WTC11 (cell line): ENCODE measurements around the gene HMCN1. TPM values are rescaled to one million over a fixed set of nuclear protein-coding genes. Genes with fewer than 3 reads are reported as not detected.

ENCODE experiments used
- ATAC-seq: fragments of 200-7000 bp; cut with Tn5 transposase; 2 replicates; pipeline ENCODE4 v1.10.0; 2021; ENCODE audit warnings: mild to moderate bottlenecking, moderate library complexity
- CTCF ChIA-PET: fragments of 300-600 bp; sonication (Branson Sonifier 250); formaldehyde crosslinking; loops from one replicate; lab custom pipeline; 2021; ENCODE audit warnings: antibody characterized with exemption; lab: Charles Lee
- POLR2A ChIA-PET: fragments of 350-600 bp; sonication (Branson Sonifier 250); formaldehyde crosslinking; loops from one replicate; lab custom pipeline; 2021; ENCODE audit warnings: antibody characterized with exemption; lab: Charles Lee
- DNase-seq: peaks from one replicate; pipeline ENCODE4 v3.0.0; 2021; ENCODE audit warnings: low spot score
- H3K27ac Mint-ChIP-seq: 2 replicates; pipeline ENCODE4 v1.8.0; 2021; ENCODE audit warnings: mixed read lengths
- H3K27me3 Mint-ChIP-seq: 2 replicates; pipeline ENCODE4 v1.8.0; 2021; ENCODE audit warnings: low read depth, mild to moderate bottlenecking, moderate library complexity, mixed read lengths
- H3K36me3 Mint-ChIP-seq: 2 replicates; pipeline ENCODE4 v1.8.0; 2021; ENCODE audit warnings: mixed read lengths
- H3K4me1 Mint-ChIP-seq: 2 replicates; pipeline ENCODE4 v1.8.0; 2022; ENCODE audit warnings: mixed read lengths
- H3K4me3 Mint-ChIP-seq: 2 replicates; pipeline ENCODE4 v1.8.0; 2021; ENCODE audit warnings: mild to moderate bottlenecking, moderate library complexity, mixed read lengths
- H3K9me3 Mint-ChIP-seq: 2 replicates; pipeline ENCODE4 v1.8.0; 2021; ENCODE audit warnings: mixed read lengths
- CREM ChIP-seq: sonication (generic); formaldehyde crosslinking; IDR thresholded peaks from 2 replicates; pipeline ENCODE4 v1.8.1; 2022; ENCODE audit warnings: mild to moderate bottlenecking, missing genetic modification reagents, moderate library complexity
- ELF4 ChIP-seq: sonication (generic); formaldehyde crosslinking; IDR thresholded peaks from 2 replicates; pipeline ENCODE4 v1.8.1; 2022; ENCODE audit warnings: low read depth, mild to moderate bottlenecking, moderate library complexity, missing genetic modification reagents
- EMX1 ChIP-seq: fragments of 250-450 bp; sonication (Bioruptor Pico); IDR thresholded peaks from 2 replicates; pipeline ENCODE4 v1.8.0; 2021; ENCODE audit warnings: mild to moderate bottlenecking
- ESRRA ChIP-seq: sonication (generic); formaldehyde crosslinking; IDR thresholded peaks from 2 replicates; pipeline ENCODE4 v1.8.1; 2022; ENCODE audit warnings: mild to moderate bottlenecking, missing genetic modification reagents, borderline replicate concordance
- HMGA2 ChIP-seq: fragments of 250-450 bp; sonication (Bioruptor Pico); IDR thresholded peaks from 2 replicates; pipeline ENCODE4 v1.4.0; 2021; ENCODE audit warnings: mild to moderate bottlenecking, moderate library complexity
- NFE2L1 ChIP-seq: sonication (generic); formaldehyde crosslinking; IDR thresholded peaks from 2 replicates; pipeline ENCODE4 v1.8.1; 2023; ENCODE audit warnings: missing genetic modification reagents
- NR3C1 ChIP-seq: sonication (generic); formaldehyde crosslinking; conservative IDR thresholded peaks from 2 replicates; pipeline ENCODE4 v1.8.1; 2023; ENCODE audit warnings: low read depth, mild to moderate bottlenecking, missing genetic modification reagents
- RELA ChIP-seq: sonication (generic); formaldehyde crosslinking; IDR thresholded peaks from 2 replicates; pipeline ENCODE4 v1.8.1; 2022; ENCODE audit warnings: missing genetic modification reagents, mild to moderate bottlenecking, borderline replicate concordance
- RORB ChIP-seq: fragments of 250-450 bp; sonication (Bioruptor Pico); IDR thresholded peaks from 2 replicates; pipeline ENCODE4 v1.9.0; 2021; ENCODE audit warnings: mild to moderate bottlenecking
- SMAD3 ChIP-seq: sonication (generic); formaldehyde crosslinking; IDR thresholded peaks from 2 replicates; pipeline ENCODE4 v1.8.0; 2022; ENCODE audit warnings: missing genetic modification reagents, mild to moderate bottlenecking, borderline replicate concordance
- SP1 ChIP-seq: sonication (generic); formaldehyde crosslinking; conservative IDR thresholded peaks from 2 replicates; pipeline ENCODE4 v1.8.1; 2022; ENCODE audit warnings: missing genetic modification reagents
- ZNF138 ChIP-seq: sonication (generic); formaldehyde crosslinking; conservative IDR thresholded peaks from 2 replicates; pipeline ENCODE4 v1.8.1; 2022; ENCODE audit warnings: mild to moderate bottlenecking, moderate library complexity, missing genetic modification reagents
- ZNF396 ChIP-seq: fragments of 250-450 bp; sonication (Bioruptor Pico); IDR thresholded peaks from 2 replicates; pipeline ENCODE4 v1.8.0; 2021; ENCODE audit warnings: mild to moderate bottlenecking, moderate library complexity, borderline replicate concordance
- ZNF416 ChIP-seq: fragments of 250-450 bp; sonication (Bioruptor Pico); IDR thresholded peaks from 2 replicates; pipeline ENCODE4 v1.9.0; 2021; ENCODE audit warnings: mild to moderate bottlenecking, inconsistent platforms
- ZNF423 ChIP-seq: fragments of 250-450 bp; sonication (Bioruptor Pico); IDR thresholded peaks from 2 replicates; pipeline ENCODE4 v2.1.2; 2022; ENCODE audit warnings: mild to moderate bottlenecking, moderate library complexity
- total RNA-seq: library from RNA; stranded (reverse); gene quantifications from 3 replicates; pipeline ENCODE4 v1.2.3, GENCODE V29; 2021
- TF ChIP-seq, protein P1 (sequence below): sonication (generic); formaldehyde crosslinking; IDR thresholded peaks from 2 replicates; pipeline ENCODE4 v1.8.1; 2023; ENCODE audit warnings: mild to moderate bottlenecking, moderate library complexity, missing genetic modification reagents
- TF ChIP-seq, protein P2 (sequence below): sonication (generic); formaldehyde crosslinking; IDR thresholded peaks from 2 replicates; pipeline ENCODE4 v1.8.1; 2023; ENCODE audit warnings: mild to moderate bottlenecking, missing genetic modification reagents, moderate library complexity
- TF ChIP-seq, protein P3 (sequence below): sonication (generic); formaldehyde crosslinking; IDR thresholded peaks from 2 replicates; pipeline ENCODE4 v1.8.0; 2023; ENCODE audit warnings: missing genetic modification reagents
- TF ChIP-seq, protein P4 (sequence below): fragments of 250-450 bp; sonication (Bioruptor Pico); IDR thresholded peaks from 2 replicates; pipeline ENCODE4 v1.9.0; 2021; ENCODE audit warnings: mild to moderate bottlenecking, borderline replicate concordance
- TF ChIP-seq, protein P5 (sequence below): fragments of 250-450 bp; sonication (Bioruptor Pico); IDR thresholded peaks from 2 replicates; pipeline ENCODE4 v1.9.0; 2021; ENCODE audit warnings: moderate library complexity, mild to moderate bottlenecking, inconsistent platforms, borderline replicate concordance
- TF ChIP-seq, protein P6 (sequence below): sonication (generic); formaldehyde crosslinking; IDR thresholded peaks from 2 replicates; pipeline ENCODE4 v1.8.1; 2023; ENCODE audit warnings: mild to moderate bottlenecking, missing genetic modification reagents, moderate library complexity
- TF ChIP-seq, protein P7 (sequence below): fragments of 250-450 bp; sonication (Bioruptor Pico); IDR thresholded peaks from 2 replicates; pipeline ENCODE4 v2.1.2; 2022; ENCODE audit warnings: mild to moderate bottlenecking, moderate library complexity
- TF ChIP-seq, protein P8 (sequence below): sonication (generic); formaldehyde crosslinking; conservative IDR thresholded peaks from 2 replicates; pipeline ENCODE4 v1.8.1; 2023; ENCODE audit warnings: mild to moderate bottlenecking, low read depth, missing genetic modification reagents, moderate library complexity

The HMCN1 gene
- total RNA-seq, 1 experiment from 2014 or later, result 5.6 TPM

DNA sequence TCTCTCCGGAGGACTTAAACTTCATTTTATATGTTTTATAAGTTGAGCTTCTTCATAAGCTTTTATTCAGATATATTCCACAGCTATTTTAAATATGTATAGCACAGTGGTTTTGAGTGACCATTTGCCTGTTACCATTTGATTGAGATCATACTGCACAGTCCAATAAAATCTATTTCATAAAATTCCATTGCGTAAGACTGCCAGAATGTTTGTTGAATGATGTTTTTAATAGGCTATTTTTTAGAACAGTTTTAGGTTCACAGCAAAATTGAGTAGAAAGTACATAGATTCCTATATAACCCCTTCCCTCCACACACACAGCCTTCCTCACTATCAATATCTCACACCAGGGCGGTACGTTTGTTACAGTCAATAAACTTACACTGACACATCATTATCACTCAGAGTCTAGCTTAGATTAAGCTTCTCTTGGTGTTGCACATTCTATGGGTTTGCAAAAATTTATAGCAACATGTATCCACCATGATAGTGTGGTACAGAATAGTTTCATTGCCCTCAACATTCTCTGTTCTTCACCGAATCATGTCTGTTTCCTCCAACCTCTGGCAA lies 433.0 kb downstream of the HMCN1 start:
- POLR2A ChIA-PET, result no interaction called here
- no peak overlapping the region for H3K4me3 Mint-ChIP-seq
- no peak for TF ChIP-seq CREM
- no peak for TF ChIP-seq ZNF138 (CRISPR knock-in tag)
- TF ChIP-seq SP1 (CRISPR knock-in tag), result no peak
- TF ChIP-seq NR3C1 (CRISPR knock-in tag), result no peak
- no peak for TF ChIP-seq RORB (CRISPR knock-in tag)
- TF ChIP-seq, protein P1, sequence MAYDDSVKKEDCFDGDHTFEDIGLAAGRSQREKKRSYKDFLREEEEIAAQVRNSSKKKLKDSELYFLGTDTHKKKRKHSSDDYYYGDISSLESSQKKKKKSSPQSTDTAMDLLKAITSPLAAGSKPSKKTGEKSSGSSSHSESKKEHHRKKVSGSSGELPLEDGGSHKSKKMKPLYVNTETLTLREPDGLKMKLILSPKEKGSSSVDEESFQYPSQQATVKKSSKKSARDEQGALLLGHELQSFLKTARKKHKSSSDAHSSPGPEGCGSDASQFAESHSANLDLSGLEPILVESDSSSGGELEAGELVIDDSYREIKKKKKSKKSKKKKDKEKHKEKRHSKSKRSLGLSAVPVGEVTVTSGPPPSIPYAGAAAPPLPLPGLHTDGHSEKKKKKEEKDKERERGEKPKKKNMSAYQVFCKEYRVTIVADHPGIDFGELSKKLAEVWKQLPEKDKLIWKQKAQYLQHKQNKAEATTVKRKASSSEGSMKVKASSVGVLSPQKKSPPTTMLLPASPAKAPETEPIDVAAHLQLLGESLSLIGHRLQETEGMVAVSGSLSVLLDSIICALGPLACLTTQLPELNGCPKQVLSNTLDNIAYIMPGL (CRISPR knock-in tag), result no peak
- TF ChIP-seq, protein P2, sequence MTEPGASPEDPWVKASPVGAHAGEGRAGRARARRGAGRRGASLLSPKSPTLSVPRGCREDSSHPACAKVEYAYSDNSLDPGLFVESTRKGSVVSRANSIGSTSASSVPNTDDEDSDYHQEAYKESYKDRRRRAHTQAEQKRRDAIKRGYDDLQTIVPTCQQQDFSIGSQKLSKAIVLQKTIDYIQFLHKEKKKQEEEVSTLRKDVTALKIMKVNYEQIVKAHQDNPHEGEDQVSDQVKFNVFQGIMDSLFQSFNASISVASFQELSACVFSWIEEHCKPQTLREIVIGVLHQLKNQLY (CRISPR knock-in tag), result no peak
- TF ChIP-seq ESRRA, result no peak
- TF ChIP-seq RELA (CRISPR knock-in tag), result no peak
- TF ChIP-seq, protein P3, sequence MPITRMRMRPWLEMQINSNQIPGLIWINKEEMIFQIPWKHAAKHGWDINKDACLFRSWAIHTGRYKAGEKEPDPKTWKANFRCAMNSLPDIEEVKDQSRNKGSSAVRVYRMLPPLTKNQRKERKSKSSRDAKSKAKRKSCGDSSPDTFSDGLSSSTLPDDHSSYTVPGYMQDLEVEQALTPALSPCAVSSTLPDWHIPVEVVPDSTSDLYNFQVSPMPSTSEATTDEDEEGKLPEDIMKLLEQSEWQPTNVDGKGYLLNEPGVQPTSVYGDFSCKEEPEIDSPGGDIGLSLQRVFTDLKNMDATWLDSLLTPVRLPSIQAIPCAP (CRISPR knock-in tag), result no peak
- TF ChIP-seq ELF4 (CRISPR knock-in tag), result no peak
- TF ChIP-seq, protein P4, sequence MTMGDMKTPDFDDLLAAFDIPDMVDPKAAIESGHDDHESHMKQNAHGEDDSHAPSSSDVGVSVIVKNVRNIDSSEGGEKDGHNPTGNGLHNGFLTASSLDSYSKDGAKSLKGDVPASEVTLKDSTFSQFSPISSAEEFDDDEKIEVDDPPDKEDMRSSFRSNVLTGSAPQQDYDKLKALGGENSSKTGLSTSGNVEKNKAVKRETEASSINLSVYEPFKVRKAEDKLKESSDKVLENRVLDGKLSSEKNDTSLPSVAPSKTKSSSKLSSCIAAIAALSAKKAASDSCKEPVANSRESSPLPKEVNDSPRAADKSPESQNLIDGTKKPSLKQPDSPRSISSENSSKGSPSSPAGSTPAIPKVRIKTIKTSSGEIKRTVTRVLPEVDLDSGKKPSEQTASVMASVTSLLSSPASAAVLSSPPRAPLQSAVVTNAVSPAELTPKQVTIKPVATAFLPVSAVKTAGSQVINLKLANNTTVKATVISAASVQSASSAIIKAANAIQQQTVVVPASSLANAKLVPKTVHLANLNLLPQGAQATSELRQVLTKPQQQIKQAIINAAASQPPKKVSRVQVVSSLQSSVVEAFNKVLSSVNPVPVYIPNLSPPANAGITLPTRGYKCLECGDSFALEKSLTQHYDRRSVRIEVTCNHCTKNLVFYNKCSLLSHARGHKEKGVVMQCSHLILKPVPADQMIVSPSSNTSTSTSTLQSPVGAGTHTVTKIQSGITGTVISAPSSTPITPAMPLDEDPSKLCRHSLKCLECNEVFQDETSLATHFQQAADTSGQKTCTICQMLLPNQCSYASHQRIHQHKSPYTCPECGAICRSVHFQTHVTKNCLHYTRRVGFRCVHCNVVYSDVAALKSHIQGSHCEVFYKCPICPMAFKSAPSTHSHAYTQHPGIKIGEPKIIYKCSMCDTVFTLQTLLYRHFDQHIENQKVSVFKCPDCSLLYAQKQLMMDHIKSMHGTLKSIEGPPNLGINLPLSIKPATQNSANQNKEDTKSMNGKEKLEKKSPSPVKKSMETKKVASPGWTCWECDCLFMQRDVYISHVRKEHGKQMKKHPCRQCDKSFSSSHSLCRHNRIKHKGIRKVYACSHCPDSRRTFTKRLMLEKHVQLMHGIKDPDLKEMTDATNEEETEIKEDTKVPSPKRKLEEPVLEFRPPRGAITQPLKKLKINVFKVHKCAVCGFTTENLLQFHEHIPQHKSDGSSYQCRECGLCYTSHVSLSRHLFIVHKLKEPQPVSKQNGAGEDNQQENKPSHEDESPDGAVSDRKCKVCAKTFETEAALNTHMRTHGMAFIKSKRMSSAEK (CRISPR knock-in tag), result no peak
- TF ChIP-seq, protein P5, sequence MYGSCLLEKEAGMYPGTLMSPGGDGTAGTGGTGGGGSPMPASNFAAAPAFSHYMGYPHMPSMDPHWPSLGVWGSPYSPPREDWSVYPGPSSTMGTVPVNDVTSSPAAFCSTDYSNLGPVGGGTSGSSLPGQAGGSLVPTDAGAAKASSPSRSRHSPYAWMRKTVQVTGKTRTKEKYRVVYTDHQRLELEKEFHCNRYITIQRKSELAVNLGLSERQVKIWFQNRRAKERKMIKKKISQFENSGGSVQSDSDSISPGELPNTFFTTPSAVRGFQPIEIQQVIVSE (CRISPR knock-in tag), result no peak
- no peak for TF ChIP-seq HMGA2 (CRISPR knock-in tag)
- TF ChIP-seq, all 79 proteins: peak for 0
- peaks cover 16% of the 10 kb centered on the region for H3K9me3 Mint-ChIP-seq
- no peaks in the 10 kb centered on the region for H3K4me1 Mint-ChIP-seq
- H3K27ac Mint-ChIP-seq, result no peak overlapping the region
- ATAC-seq (no peak), DNase-seq (no peak)
- peaks cover 19% of the 10 kb centered on the region for H3K36me3 Mint-ChIP-seq
- no peaks in the 10 kb centered on the region for H3K27me3 Mint-ChIP-seq
- CTCF ChIA-PET, result no interaction called here

DNA sequence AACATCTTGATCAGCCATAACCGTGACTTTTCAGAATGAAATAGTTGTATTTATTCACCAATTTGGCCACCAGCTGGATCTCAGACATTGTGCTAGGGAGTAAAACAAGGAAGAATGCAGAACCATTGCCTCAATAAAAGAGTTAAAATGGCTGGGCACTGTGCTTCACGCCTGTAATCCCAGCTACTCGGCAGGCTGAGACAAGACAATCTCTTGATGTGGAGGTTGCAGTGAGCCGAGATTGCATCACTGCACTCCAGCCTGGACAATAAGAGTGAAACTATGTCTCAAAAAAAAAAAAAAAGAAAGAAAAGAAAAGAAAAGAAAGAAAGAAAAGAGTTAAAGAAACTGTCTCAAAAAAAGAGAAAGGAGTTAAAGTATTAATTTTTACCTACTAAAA lies 441.4 kb downstream of the HMCN1 start:
- no peaks in the 10 kb centered on the region for H3K27me3 Mint-ChIP-seq
- POLR2A ChIA-PET, result no interaction called here
- no peak overlapping the region for H3K4me3 Mint-ChIP-seq
- peaks cover 3% of the 10 kb centered on the region; the same call in 1 of the 2 replicates for H3K9me3 Mint-ChIP-seq
- DNase-seq, result no peak
- CTCF ChIA-PET, result no interaction called here
- H3K27ac Mint-ChIP-seq, result 0 out of 2 replicates have a peak overlapping the region, but pooled peaks have one; percentile 51
- ATAC-seq, result no peak
- no peaks in the 10 kb centered on the region for H3K4me1 Mint-ChIP-seq
- H3K36me3 Mint-ChIP-seq, result no peaks in the 10 kb centered on the region
- TF ChIP-seq SMAD3 (CRISPR knock-in tag) (no peak), ZNF396 (CRISPR knock-in tag) (no peak), EMX1 (no peak), NFE2L1 (CRISPR knock-in tag) (no peak), ZNF138 (CRISPR knock-in tag) (no peak), ZNF416 (no peak), ZNF423 (no peak)
- TF ChIP-seq, protein P6, sequence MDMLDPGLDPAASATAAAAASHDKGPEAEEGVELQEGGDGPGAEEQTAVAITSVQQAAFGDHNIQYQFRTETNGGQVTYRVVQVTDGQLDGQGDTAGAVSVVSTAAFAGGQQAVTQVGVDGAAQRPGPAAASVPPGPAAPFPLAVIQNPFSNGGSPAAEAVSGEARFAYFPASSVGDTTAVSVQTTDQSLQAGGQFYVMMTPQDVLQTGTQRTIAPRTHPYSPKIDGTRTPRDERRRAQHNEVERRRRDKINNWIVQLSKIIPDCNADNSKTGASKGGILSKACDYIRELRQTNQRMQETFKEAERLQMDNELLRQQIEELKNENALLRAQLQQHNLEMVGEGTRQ (CRISPR knock-in tag), result no peak
- TF ChIP-seq, protein P7, sequence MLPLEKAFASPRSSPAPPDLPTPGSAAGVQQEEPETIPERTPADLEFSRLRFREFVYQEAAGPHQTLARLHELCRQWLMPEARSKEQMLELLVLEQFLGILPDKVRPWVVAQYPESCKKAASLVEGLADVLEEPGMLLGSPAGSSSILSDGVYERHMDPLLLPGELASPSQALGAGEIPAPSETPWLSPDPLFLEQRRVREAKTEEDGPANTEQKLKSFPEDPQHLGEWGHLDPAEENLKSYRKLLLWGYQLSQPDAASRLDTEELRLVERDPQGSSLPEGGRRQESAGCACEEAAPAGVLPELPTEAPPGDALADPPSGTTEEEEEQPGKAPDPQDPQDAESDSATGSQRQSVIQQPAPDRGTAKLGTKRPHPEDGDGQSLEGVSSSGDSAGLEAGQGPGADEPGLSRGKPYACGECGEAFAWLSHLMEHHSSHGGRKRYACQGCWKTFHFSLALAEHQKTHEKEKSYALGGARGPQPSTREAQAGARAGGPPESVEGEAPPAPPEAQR, result no peak
- TF ChIP-seq, protein P8, sequence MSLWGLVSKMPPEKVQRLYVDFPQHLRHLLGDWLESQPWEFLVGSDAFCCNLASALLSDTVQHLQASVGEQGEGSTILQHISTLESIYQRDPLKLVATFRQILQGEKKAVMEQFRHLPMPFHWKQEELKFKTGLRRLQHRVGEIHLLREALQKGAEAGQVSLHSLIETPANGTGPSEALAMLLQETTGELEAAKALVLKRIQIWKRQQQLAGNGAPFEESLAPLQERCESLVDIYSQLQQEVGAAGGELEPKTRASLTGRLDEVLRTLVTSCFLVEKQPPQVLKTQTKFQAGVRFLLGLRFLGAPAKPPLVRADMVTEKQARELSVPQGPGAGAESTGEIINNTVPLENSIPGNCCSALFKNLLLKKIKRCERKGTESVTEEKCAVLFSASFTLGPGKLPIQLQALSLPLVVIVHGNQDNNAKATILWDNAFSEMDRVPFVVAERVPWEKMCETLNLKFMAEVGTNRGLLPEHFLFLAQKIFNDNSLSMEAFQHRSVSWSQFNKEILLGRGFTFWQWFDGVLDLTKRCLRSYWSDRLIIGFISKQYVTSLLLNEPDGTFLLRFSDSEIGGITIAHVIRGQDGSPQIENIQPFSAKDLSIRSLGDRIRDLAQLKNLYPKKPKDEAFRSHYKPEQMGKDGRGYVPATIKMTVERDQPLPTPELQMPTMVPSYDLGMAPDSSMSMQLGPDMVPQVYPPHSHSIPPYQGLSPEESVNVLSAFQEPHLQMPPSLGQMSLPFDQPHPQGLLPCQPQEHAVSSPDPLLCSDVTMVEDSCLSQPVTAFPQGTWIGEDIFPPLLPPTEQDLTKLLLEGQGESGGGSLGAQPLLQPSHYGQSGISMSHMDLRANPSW, result no peak
